ENCODE data around the gene LMF1. TPM values are rescaled to one million over a fixed set of nuclear protein-coding genes. Genes with fewer than 3 reads are reported as not detected.

LMF1 gene
- total RNA-seq, 2 experiments from 2014 or later: 17.0 to 31.4 TPM

GRCh38 chr16:819336-820043 is 151.3 kb downstream of the LMF1 start:
- CTCF ChIA-PET (ENCODE audit: unreplicated experiment): no interaction called here

GRCh38 chr16:818592-818991 is 152.2 kb downstream of the LMF1 start:
- no TSS peak for BruUV-seq (replicated peaks)
- Histone ChIP-seq H3K9me3 (ENCODE audit: low read length) (no peaks in the 10 kb centered on the region), H3K4me2 (ENCODE audit: low read length) (no peak overlapping the region), H3K36me3 (ENCODE audit: insufficient read depth, low read length) (no peaks in the 10 kb centered on the region), H3K9me2 (ENCODE audit: insufficient read depth, low read length) (no peaks in the 10 kb centered on the region), H3K4me1 (ENCODE audit: insufficient read depth, low read length, poor library complexity, severe bottlenecking) (no peaks in the 10 kb centered on the region), H3K27ac (ENCODE audit: low read depth, low read length, poor library complexity, severe bottlenecking) (no peak overlapping the region), H3K4me3 (ENCODE audit: low read depth, low read length, poor library complexity, severe bottlenecking) (no peak overlapping the region), H2AFZ (ENCODE audit: low read length) (no peak overlapping the region), H4K20me1 (ENCODE audit: insufficient read depth, low read length) (no peaks in the 10 kb centered on the region), H3K79me2 (ENCODE audit: insufficient read depth, low read depth, low read length) (no peaks in the 10 kb centered on the region)
- no peak for TF ChIP-seq EZH2phosphoT487 (IDR thresholded peaks at IDR 0.05; ENCODE audit: borderline replicate concordance, low read depth, low read length)
- TF ChIP-seq, protein P1, sequence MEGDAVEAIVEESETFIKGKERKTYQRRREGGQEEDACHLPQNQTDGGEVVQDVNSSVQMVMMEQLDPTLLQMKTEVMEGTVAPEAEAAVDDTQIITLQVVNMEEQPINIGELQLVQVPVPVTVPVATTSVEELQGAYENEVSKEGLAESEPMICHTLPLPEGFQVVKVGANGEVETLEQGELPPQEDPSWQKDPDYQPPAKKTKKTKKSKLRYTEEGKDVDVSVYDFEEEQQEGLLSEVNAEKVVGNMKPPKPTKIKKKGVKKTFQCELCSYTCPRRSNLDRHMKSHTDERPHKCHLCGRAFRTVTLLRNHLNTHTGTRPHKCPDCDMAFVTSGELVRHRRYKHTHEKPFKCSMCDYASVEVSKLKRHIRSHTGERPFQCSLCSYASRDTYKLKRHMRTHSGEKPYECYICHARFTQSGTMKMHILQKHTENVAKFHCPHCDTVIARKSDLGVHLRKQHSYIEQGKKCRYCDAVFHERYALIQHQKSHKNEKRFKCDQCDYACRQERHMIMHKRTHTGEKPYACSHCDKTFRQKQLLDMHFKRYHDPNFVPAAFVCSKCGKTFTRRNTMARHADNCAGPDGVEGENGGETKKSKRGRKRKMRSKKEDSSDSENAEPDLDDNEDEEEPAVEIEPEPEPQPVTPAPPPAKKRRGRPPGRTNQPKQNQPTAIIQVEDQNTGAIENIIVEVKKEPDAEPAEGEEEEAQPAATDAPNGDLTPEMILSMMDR (conservative IDR thresholded peaks at IDR 0.05; ENCODE audit: low read length): no peak
- CTCF ChIA-PET (ENCODE audit: unreplicated experiment): no interaction called here
- DNase-seq (ENCODE audit: low spot score): no peak
- POLR2A ChIA-PET: no interaction called here
- intact Hi-C loops (cut with micrococcal nuclease; ENCODE audit: unreplicated experiment): no loop called here

More at GRCh38 chr16:819336-820043, 151.3 kb downstream of the LMF1 start:
- BruUV-seq (replicated peaks): no TSS peak
- Histone ChIP-seq H3K9me3 (ENCODE audit: low read length) (no peaks in the 10 kb centered on the region), H3K4me3 (ENCODE audit: low read depth, low read length, poor library complexity, severe bottlenecking) (no peak overlapping the region), H3K9me2 (ENCODE audit: insufficient read depth, low read length) (no peaks in the 10 kb centered on the region), H3K4me1 (ENCODE audit: insufficient read depth, low read length, poor library complexity, severe bottlenecking) (no peaks in the 10 kb centered on the region), H3K36me3 (ENCODE audit: insufficient read depth, low read length) (no peaks in the 10 kb centered on the region), H2AFZ (ENCODE audit: low read length) (no peak overlapping the region), H3K79me2 (ENCODE audit: insufficient read depth, low read depth, low read length) (no peaks in the 10 kb centered on the region), H4K20me1 (ENCODE audit: insufficient read depth, low read length) (no peaks in the 10 kb centered on the region), H3K27ac (ENCODE audit: low read depth, low read length, poor library complexity, severe bottlenecking) (no peak overlapping the region), H3K4me2 (ENCODE audit: low read length) (no peak overlapping the region)
- intact Hi-C loops (cut with micrococcal nuclease; ENCODE audit: unreplicated experiment): no loop called here
- no peak for DNase-seq (ENCODE audit: low spot score)
- no peak for TF ChIP-seq EZH2phosphoT487 (IDR thresholded peaks at IDR 0.05; ENCODE audit: borderline replicate concordance, low read depth, low read length)
- TF ChIP-seq, protein P1 (conservative IDR thresholded peaks at IDR 0.05; ENCODE audit: low read length): no peak
- POLR2A ChIA-PET: no interaction called here

DNA sequence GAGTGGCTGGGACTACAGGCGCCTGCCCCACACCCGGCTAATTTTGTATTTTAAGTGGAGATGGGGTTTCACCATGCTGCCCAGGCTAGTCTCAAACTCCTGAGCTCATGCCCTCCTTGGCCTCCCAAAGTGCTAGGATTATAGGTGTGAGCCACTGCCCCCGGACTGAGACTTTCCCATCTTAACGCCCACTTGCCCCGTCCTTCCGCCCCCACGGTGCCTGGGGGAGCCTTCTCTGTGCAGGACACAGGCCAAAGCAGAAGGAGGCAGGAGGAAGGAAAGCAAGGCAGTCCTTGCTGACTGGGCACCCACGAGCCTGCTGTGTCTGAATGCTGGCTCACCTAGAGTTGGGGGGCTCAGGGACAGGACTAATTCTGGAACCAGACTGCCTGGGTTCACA is 152.7 kb downstream of the LMF1 start:
- Histone ChIP-seq H3K79me2 (ENCODE audit: insufficient read depth, low read depth, low read length) (no peaks in the 10 kb centered on the region), H4K20me1 (ENCODE audit: insufficient read depth, low read length) (no peaks in the 10 kb centered on the region), H3K4me3 (ENCODE audit: low read depth, low read length, poor library complexity, severe bottlenecking) (no peak overlapping the region), H3K4me1 (ENCODE audit: insufficient read depth, low read length, poor library complexity, severe bottlenecking) (no peaks in the 10 kb centered on the region), H3K9me3 (ENCODE audit: low read length) (no peaks in the 10 kb centered on the region), H2AFZ (ENCODE audit: low read length) (no peak overlapping the region), H3K4me2 (ENCODE audit: low read length) (no peak overlapping the region), H3K9me2 (ENCODE audit: insufficient read depth, low read length) (no peaks in the 10 kb centered on the region), H3K27ac (ENCODE audit: low read depth, low read length, poor library complexity, severe bottlenecking) (no peak overlapping the region), H3K36me3 (ENCODE audit: insufficient read depth, low read length) (no peaks in the 10 kb centered on the region)
- TF ChIP-seq, protein P1 (conservative IDR thresholded peaks at IDR 0.05; ENCODE audit: low read length): no peak
- no peak for TF ChIP-seq EZH2phosphoT487 (IDR thresholded peaks at IDR 0.05; ENCODE audit: borderline replicate concordance, low read depth, low read length)
- no peak for DNase-seq (ENCODE audit: low spot score)
- no TSS peak for BruUV-seq (replicated peaks)
- CTCF ChIA-PET (ENCODE audit: unreplicated experiment): no interaction called here
- intact Hi-C loops (cut with micrococcal nuclease; ENCODE audit: unreplicated experiment): no loop called here
- POLR2A ChIA-PET: no interaction called here

Data from OCI-LY7 (cell line).